ENCODE measurements around the gene TRPV4.
"Not testable (repeated sequence)": the region's sequence is repeated elsewhere in the genome, so short reads cannot be mapped to it uniquely, and the experiment has no call there.

The TRPV4 gene

DNA sequence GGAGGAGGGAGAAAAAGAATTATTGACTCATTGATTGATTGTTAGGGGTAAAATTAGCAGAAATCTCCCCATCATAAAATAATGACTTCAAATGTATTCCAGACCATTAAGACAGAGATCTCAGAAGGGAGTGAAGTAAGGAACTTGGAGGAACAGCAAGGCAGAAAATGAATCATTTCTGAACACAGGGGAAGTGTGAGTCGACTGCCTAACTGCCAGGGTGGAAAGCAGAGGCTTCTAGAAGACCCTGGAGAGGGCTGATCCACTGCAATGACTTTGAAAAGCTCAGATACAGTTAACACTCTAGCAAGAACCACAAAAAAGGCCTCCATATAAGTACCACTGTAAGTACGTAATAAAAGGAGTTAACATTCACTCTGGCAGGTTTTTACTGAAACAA, 37.5 kb upstream of the TRPV4 start:
- no peak overlapping the region for H3K4me3 ChIP-seq (ENCODE audit: low read depth, low read length)
- TF ChIP-seq, protein P1, sequence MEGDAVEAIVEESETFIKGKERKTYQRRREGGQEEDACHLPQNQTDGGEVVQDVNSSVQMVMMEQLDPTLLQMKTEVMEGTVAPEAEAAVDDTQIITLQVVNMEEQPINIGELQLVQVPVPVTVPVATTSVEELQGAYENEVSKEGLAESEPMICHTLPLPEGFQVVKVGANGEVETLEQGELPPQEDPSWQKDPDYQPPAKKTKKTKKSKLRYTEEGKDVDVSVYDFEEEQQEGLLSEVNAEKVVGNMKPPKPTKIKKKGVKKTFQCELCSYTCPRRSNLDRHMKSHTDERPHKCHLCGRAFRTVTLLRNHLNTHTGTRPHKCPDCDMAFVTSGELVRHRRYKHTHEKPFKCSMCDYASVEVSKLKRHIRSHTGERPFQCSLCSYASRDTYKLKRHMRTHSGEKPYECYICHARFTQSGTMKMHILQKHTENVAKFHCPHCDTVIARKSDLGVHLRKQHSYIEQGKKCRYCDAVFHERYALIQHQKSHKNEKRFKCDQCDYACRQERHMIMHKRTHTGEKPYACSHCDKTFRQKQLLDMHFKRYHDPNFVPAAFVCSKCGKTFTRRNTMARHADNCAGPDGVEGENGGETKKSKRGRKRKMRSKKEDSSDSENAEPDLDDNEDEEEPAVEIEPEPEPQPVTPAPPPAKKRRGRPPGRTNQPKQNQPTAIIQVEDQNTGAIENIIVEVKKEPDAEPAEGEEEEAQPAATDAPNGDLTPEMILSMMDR (conservative IDR thresholded peaks at IDR 0.05; ENCODE audit: low read depth, low read length) = no peak
- peak; percentile 47 for DNase-seq (ENCODE audit: low read depth)

DNA sequence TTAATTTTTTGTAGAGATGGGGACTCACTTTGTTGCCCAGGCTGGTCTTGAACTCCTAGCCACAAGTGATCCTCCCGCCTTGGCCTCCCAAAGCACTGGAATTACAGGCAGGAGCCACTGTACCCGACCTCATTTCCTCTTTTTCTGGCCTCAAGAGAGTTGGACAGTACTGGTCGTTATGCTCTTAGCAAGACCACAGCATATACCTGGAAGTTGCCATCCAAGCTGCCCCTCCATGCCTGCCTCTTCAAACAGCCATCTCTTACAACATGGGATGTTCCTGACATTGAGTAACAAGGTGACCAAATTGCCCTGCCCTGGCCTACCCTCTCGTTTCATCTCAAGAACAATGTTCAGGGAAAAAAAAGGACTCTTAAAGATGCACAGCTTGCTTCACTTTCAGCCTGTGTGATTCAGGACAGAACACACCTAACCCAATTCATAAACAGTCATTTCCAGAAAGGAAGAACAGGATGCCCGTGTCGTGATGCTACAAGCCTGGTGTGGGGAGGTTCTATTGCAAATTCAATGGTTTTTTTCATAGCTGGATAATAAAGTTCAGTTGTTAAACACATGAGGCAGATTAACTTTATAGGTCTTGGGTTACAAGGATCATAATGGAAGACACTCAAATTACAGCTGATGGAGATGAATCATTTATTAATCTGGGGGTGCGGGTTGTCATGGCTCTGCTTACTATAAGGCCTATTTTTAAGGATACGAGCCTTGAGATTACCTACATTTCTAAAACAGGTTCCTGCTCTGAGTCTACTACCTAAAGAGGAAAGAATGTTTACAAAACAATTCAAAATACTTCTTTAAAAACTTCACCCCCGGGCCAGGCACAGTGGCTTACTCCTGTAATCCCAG, 35.2 kb upstream of the TRPV4 start:
- DNase-seq (ENCODE audit: low read depth) = no peak
- TF ChIP-seq, protein P1 (conservative IDR thresholded peaks at IDR 0.05; ENCODE audit: low read depth, low read length) = no peak
- no peak overlapping the region for H3K4me3 ChIP-seq (ENCODE audit: low read depth, low read length)

DNA sequence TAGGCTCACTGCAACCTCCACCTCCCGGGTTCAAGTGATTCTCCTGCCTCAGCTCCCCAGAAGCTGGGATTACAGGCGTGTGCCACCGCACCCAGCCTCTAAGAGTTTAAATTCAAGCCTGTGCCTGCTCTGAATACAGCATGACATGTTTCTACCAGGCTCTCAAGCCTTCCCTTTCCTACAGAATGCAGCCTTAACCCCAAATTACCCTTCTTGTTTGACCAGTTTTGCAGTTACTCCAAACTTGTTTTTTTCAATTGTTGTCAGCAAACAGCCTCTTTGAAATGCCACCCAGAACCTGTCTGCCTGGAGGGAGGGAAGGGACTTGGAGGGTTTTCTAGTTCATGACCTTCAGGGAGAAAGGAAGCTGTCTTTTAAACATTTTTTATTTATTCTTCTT, 31.7 kb upstream of the TRPV4 start:
- DNase-seq (ENCODE audit: low read depth) = no peak
- H3K4me3 ChIP-seq (ENCODE audit: low read depth, low read length) = no peak overlapping the region
- TF ChIP-seq, protein P1 (conservative IDR thresholded peaks at IDR 0.05; ENCODE audit: low read depth, low read length) = no peak

DNA sequence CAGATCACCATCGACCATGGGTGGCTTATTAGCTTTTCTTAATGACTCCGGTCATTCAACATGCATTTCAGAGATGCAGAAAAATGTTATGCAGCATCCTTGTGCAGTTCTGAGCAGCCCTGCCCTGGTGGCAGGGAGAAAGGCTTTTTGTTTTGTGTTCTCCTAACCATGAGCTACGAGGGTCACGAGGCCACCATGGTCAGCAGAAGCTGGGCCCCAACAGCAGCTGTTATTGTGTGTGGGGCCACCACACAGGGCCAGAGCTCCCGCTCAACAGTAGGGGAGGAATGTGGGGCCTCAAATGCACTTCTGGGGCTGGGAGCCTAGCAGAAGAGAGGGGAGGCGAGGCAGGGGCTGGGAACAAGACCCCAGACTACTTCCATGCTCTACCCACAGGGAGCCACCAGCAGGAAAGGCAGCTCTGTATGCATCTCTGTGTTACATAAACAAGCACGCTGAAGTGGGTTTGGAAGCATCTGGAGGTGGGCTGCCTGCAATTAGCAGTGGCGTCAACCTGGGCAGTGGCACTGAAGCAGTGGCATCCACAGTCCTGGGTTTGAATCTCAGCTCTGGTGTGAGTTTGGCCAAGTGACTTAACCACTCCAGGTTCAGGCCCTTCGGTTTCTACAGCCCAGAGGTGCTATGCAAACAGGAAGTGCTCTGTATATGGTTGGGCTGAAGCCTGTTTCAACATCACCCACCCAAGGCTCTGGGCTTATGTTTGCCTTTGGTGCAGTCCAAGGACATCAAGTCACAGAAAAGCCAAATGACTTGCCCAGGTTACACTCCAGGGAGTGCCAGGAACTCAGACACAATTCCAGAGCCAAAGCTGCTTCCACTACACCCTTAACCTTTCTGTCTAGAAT, 30.9 kb upstream of the TRPV4 start:
- H3K4me3 ChIP-seq (ENCODE audit: low read depth, low read length) = no peak overlapping the region
- peak; percentile 76 for DNase-seq (ENCODE audit: low read depth)
- TF ChIP-seq, protein P1 (conservative IDR thresholded peaks at IDR 0.05; ENCODE audit: low read depth, low read length) = no peak

DNA sequence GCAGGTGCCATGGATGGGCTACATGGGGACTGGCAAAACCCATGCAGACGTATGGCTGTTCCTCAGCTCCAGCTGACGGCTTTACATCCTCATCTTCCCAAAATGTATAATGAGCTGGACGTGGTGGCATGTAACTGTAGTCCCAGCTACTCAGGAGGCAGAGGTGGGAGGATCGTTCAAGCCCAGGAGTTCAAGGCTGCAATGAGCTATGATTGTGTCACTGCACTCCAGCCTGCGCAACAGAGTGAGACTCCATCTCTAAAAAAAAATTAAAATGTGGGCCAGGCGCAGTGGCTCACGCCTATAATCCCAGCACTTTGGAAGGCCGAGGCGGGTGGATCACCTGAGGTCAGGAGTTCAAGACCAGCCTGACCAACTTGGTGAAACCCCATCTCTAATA, 29.3 kb upstream of the TRPV4 start:
- DNase-seq (ENCODE audit: low read depth); H3K4me3 ChIP-seq (ENCODE audit: low read depth, low read length): not testable (repeated sequence)

DNA sequence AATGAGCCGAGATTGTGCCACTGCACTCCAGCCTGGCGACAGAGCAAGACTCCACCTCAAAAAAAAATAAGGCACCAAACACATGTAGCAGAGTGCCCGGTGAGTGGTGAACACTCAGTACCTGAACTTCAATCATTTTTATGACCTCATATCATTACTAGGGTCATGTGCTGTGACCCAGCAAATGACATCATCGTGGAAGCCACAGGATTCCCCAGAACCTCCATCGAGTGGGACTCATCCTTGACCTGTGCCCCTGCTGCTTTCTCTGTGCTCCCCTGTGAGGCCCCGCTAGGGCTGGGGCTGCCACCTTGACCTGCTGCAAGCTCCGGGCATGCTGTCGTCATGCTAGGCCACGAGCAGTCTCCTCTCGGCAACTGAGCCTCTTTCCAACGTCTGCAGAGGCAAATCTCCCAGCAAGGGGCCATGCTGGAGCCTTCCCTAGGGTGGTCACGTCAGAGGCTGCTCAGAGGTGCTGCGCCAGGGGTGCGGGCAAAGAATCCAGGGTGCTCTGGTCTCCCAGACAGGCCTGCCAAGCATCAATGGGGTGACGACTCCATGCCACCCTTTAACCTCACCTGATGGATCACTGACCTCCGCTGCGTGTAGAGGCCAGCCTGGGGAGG, 28.6 kb upstream of the TRPV4 start:
- TF ChIP-seq, protein P1 (conservative IDR thresholded peaks at IDR 0.05; ENCODE audit: low read depth, low read length) = no peak
- peak; percentile 16 for DNase-seq (ENCODE audit: low read depth)
- H3K4me3 ChIP-seq (ENCODE audit: low read depth, low read length) = no peak overlapping the region

DNA sequence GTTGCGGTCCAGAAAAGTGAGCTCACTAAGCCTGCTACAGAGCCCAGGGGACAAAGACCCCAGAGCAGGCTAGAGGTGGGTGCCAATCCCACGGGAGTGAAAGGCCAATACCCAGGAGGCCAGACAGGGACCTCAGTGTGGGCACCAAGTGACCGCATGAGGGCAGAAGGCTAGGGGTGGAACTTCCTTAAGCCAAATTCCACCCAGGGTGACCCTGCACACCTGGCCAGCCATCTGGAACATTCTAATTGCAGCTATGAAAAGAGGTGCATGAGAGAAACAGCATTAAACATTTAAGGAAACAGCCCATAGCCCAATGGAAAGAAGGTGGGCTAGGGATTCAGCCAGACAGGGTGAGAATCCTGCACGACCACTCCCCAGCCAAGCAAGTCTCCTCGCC, 27.8 kb upstream of the TRPV4 start:
- H3K4me3 ChIP-seq (ENCODE audit: low read depth, low read length) = no peak overlapping the region
- TF ChIP-seq, protein P1 (conservative IDR thresholded peaks at IDR 0.05; ENCODE audit: low read depth, low read length) = no peak
- DNase-seq (ENCODE audit: low read depth) = no peak

All from choroid plexus epithelial cell (primary cell).